Measurements from ENCODE around the gene ERBB4.
"Not testable (repeated sequence)": the region's sequence is repeated elsewhere in the genome, so short reads cannot be mapped to it uniquely, and the experiment has no call there.

The ERBB4 gene

DNA sequence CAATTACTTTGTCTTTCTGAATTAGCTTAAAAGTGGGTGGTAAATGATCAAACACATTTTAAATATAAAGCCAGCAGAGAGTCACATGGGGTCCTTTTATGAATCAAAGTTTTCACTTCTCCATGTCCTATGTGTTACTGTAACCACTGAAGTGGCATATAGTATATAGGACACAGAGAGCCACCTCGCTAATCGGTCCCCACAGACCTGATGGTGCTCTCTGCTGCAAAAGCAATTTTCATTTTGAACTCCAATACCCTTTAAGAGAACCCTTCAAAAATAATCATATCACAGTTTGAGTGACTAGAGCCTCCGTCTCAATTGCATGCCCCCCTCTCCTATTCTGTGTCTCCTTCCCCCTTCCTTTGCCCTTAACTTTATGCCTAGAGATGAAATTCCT is 272.8 kb downstream of the ERBB4 start:
- Histone ChIP-seq H3K9me3 (ENCODE audit: control insufficient read depth, insufficient read depth, low read length) (no peaks in the 10 kb centered on the region), H3K36me3 (ENCODE audit: control insufficient read depth, insufficient read depth, low read length) (no peaks in the 10 kb centered on the region), H3K9ac (ENCODE audit: low read depth, low read length) (no peak overlapping the region), H3K4me3 (ENCODE audit: low read depth, low read length) (no peak overlapping the region), H3K27ac (ENCODE audit: low read depth, low read length) (no peak overlapping the region), H3K4me1 (ENCODE audit: control insufficient read depth, insufficient read depth, low read length) (no peaks in the 10 kb centered on the region), H3K27me3 (ENCODE audit: control insufficient read depth, insufficient read depth, low read length) (no peaks in the 10 kb centered on the region)

DNA sequence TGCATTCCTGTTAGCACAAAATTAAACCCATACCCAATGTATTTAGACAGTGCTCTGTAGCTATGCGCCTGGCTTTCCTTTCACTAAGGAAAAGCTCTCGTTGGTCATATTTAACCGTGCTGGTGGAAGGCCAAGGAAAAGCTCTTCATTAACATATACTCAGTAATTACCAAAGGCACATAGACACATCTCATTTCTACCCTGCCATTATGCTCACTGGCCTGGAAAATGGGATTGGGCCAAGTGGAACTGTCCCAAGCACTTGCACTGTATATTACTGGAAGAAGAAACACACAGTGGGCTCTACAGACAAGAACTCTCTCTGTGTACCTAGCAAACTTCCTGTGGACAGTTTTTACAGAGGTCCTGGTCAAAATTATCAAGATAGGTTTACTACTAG is 274.4 kb downstream of the ERBB4 start:
- Histone ChIP-seq H3K4me3 (ENCODE audit: low read depth, low read length) (no peak overlapping the region), H3K9me3 (ENCODE audit: control insufficient read depth, insufficient read depth, low read length) (no peaks in the 10 kb centered on the region), H3K36me3 (ENCODE audit: control insufficient read depth, insufficient read depth, low read length) (no peaks in the 10 kb centered on the region), H3K27ac (ENCODE audit: low read depth, low read length) (no peak overlapping the region), H3K4me1 (ENCODE audit: control insufficient read depth, insufficient read depth, low read length) (no peaks in the 10 kb centered on the region), H3K27me3 (ENCODE audit: control insufficient read depth, insufficient read depth, low read length) (no peaks in the 10 kb centered on the region), H3K9ac (ENCODE audit: low read depth, low read length) (no peak overlapping the region)

DNA sequence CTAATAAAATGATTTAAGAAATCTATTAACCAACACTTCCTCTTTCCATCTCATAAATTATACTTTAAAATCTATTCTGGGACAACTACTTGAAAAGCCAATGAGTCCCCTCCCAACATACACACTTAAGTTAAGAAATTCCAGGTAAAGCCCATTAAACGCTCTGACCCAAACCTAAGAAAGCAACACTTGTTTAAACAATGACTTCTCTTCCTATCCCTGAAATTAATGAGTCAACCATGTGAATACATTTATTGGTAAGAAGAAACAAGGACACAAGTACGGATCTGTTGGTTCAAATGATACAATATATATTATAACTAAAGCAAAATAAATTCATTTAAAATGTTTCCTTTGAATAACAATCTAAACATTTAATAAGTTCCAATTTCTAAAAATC is 279.4 kb downstream of the ERBB4 start:
- Histone ChIP-seq H3K36me3 (ENCODE audit: control insufficient read depth, insufficient read depth, low read length) (no peaks in the 10 kb centered on the region), H3K27ac (ENCODE audit: low read depth, low read length) (no peak overlapping the region), H3K4me3 (ENCODE audit: low read depth, low read length) (no peak overlapping the region), H3K27me3 (ENCODE audit: control insufficient read depth, insufficient read depth, low read length) (no peaks in the 10 kb centered on the region), H3K4me1 (ENCODE audit: control insufficient read depth, insufficient read depth, low read length) (no peaks in the 10 kb centered on the region), H3K9ac (ENCODE audit: low read depth, low read length) (no peak overlapping the region), H3K9me3 (ENCODE audit: control insufficient read depth, insufficient read depth, low read length) (no peaks in the 10 kb centered on the region)

DNA sequence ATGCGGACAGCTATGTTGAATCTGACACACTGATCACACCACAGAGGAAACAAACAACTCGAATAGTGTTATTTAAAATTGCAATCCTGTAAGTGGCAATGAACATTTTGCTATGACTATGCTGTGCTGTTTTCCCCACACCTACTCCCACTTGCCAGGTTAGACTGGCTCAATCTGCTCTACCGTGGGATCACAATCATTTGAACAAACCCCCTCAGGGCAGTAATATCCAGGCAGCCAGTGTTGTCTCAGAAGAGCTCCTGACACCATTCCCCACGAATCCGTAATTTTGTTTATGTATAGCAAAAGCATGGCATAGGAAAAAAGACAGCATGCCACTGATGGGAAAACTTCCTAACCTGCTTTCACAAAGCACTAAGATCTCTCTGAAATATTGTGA is 284.3 kb downstream of the ERBB4 start:
- no peaks in the 10 kb centered on the region for H3K4me1 ChIP-seq (ENCODE audit: control insufficient read depth, insufficient read depth, low read length)

DNA sequence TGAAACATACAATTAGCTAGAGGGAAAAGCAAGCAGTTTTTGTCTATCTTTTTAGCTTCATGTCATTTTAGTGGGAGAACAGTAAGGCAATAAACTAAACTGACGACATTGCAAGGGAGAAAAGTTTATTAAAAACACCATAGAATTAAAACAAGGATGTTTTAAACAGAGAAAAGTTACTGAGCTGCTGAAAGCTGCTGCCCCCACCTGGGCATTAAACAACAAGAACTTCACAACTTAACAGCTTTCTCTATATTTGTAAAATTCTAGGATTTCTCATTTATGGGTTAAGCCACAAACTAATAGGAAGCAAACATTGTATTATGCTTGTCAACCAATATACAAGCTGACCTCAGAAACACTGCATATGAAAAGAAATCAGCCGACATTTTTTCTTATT is 289.2 kb downstream of the ERBB4 start:
- H3K4me1 ChIP-seq (ENCODE audit: control insufficient read depth, insufficient read depth, low read length), result peaks cover 4% of the 10 kb centered on the region; the same call in 1 of the 2 replicates
- H3K27me3 ChIP-seq (ENCODE audit: control insufficient read depth, insufficient read depth, low read length), result no peaks in the 10 kb centered on the region
- H3K36me3 ChIP-seq (ENCODE audit: control insufficient read depth, insufficient read depth, low read length), result no peaks in the 10 kb centered on the region
- no peaks in the 10 kb centered on the region for H3K9me3 ChIP-seq (ENCODE audit: control insufficient read depth, insufficient read depth, low read length)
- H3K4me3 ChIP-seq (ENCODE audit: low read depth, low read length), result no peak overlapping the region
- H3K27ac ChIP-seq (ENCODE audit: low read depth, low read length), result no peak overlapping the region
- H3K9ac ChIP-seq (ENCODE audit: low read depth, low read length), result no peak overlapping the region

More for the DNA sequence above, 284.3 kb downstream of the ERBB4 start:
- Histone ChIP-seq H3K27ac (ENCODE audit: low read depth, low read length) (no peak overlapping the region), H3K4me3 (ENCODE audit: low read depth, low read length) (no peak overlapping the region), H3K36me3 (ENCODE audit: control insufficient read depth, insufficient read depth, low read length) (no peaks in the 10 kb centered on the region), H3K9me3 (ENCODE audit: control insufficient read depth, insufficient read depth, low read length) (no peaks in the 10 kb centered on the region), H3K27me3 (ENCODE audit: control insufficient read depth, insufficient read depth, low read length) (no peaks in the 10 kb centered on the region), H3K9ac (ENCODE audit: low read depth, low read length) (no peak overlapping the region)

DNA sequence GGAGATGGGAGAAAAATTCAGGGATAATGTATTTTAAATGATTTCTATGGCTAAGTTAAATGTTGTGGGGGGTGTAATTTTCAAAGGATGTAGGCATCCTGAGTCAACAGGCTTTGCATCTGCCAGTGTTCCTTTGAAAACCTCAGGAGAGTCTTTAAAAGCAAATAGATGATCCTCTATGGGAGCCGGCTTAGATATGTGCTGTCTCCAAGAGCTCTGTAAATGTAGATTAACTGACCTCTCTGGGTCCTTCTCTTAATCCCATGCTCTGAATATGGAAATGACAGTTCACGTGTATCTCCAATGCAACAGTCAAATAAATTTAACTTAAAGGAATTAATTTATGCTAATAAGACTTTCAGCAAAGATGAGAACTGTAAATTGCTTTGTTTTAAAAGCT is 292.7 kb downstream of the ERBB4 start:
- H3K4me3 ChIP-seq (ENCODE audit: low read depth, low read length), result no peak overlapping the region
- no peaks in the 10 kb centered on the region for H3K27me3 ChIP-seq (ENCODE audit: control insufficient read depth, insufficient read depth, low read length)
- peaks cover 4% of the 10 kb centered on the region; the same call in 1 of the 2 replicates for H3K4me1 ChIP-seq (ENCODE audit: control insufficient read depth, insufficient read depth, low read length)
- no peak overlapping the region for H3K9ac ChIP-seq (ENCODE audit: low read depth, low read length)
- H3K36me3 ChIP-seq (ENCODE audit: control insufficient read depth, insufficient read depth, low read length), result no peaks in the 10 kb centered on the region
- no peak overlapping the region for H3K27ac ChIP-seq (ENCODE audit: low read depth, low read length)
- H3K9me3 ChIP-seq (ENCODE audit: control insufficient read depth, insufficient read depth, low read length), result no peaks in the 10 kb centered on the region

DNA sequence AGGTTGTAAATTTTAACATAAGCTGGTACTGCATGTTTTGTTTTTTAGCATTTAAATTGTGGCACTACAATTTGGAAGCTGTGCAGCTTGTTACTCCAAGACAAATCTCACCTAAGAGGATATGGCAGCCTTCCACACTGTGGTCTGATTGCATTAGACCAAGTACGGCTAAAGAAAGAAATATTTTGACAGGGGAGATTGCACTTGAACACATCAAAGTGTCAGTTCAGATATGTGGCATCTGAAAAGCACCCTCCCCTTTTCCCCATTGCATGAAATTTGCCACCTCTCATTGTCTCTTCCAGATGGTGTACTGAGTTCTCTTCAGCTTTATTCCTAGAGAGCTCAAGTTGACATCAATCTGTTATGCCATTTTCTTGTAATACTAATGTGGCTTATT is 295.9 kb downstream of the ERBB4 start:
- Histone ChIP-seq H3K4me1 (ENCODE audit: control insufficient read depth, insufficient read depth, low read length) (peaks cover 11% of the 10 kb centered on the region), H3K36me3 (ENCODE audit: control insufficient read depth, insufficient read depth, low read length) (no peaks in the 10 kb centered on the region), H3K27ac (ENCODE audit: low read depth, low read length) (no peak overlapping the region), H3K9ac (ENCODE audit: low read depth, low read length) (no peak overlapping the region), H3K4me3 (ENCODE audit: low read depth, low read length) (no peak overlapping the region), H3K9me3 (ENCODE audit: control insufficient read depth, insufficient read depth, low read length) (no peaks in the 10 kb centered on the region), H3K27me3 (ENCODE audit: control insufficient read depth, insufficient read depth, low read length) (no peaks in the 10 kb centered on the region)

DNA sequence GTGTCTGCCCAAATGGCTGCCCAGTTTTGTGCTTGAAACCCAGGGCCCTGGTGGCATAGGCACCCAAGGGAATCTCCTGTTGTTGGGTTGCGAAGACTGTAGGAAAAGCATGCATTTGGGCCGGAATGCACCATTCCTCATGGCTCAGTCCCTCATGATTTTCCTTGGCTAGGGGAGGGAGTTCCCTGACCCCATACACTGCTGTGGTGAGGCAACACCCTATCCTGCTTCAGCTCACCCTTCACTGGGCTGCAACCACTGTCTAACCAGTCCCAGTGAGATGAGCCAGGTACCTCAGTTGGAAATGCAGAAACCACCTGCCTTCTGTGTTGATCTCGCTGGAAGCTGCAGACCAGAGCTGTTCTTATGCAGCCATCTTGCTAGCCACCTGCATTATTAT is 300.4 kb downstream of the ERBB4 start:
- not testable (repeated sequence) for H3K9ac ChIP-seq (ENCODE audit: low read depth, low read length); H3K27me3 ChIP-seq (ENCODE audit: control insufficient read depth, insufficient read depth, low read length); H3K4me3 ChIP-seq (ENCODE audit: low read depth, low read length)

DNA sequence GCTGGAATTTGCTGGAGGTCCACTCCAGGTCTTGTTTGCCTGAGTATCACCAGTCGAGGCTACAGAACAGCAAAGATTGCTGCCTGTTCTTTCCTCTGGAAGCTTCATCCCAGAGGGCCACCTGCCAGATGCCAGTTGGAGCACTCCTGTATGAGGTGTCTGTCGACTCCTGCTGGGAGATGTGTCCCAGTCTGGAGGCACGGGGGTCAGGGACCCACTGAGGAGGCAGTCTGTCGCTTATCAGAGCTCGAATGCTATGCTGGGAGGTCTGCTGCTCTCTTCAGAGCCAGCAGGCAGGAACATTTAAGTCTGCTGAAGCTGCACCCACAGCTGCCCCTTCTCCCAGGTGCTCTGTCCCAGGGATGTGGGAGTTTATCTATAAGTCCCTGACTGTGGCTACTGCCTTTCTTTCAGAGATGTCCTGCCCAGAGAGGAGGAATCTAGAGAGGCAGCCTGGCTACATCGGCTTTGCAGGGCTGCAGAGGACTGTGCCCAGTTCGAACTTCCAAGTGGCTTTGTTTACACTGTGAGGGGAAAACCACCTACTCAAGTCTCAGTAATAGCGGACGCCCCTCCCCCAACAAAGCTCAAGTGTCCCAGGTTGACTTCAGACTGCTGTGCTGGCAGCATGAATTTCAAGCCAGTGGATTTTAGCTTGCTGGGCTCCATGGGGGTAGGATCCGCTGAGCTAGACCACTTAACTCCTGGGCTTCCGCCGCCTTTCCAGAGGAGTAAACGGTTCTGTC is 301.1 kb downstream of the ERBB4 start:
- Histone ChIP-seq H3K4me1 (ENCODE audit: control insufficient read depth, insufficient read depth, low read length) (peaks cover 12% of the 10 kb centered on the region), H3K4me3 (ENCODE audit: low read depth, low read length) (no peak overlapping the region), H3K9me3 (ENCODE audit: control insufficient read depth, insufficient read depth, low read length) (no peaks in the 10 kb centered on the region), H3K27ac (ENCODE audit: low read depth, low read length) (no peak overlapping the region), H3K9ac (ENCODE audit: low read depth, low read length) (no peak overlapping the region), H3K27me3 (ENCODE audit: control insufficient read depth, insufficient read depth, low read length) (no peaks in the 10 kb centered on the region), H3K36me3 (ENCODE audit: control insufficient read depth, insufficient read depth, low read length) (no peaks in the 10 kb centered on the region)

More for the DNA sequence above, 300.4 kb downstream of the ERBB4 start:
- peaks cover 12% of the 10 kb centered on the region for H3K4me1 ChIP-seq (ENCODE audit: control insufficient read depth, insufficient read depth, low read length)
- H3K9me3 ChIP-seq (ENCODE audit: control insufficient read depth, insufficient read depth, low read length); H3K36me3 ChIP-seq (ENCODE audit: control insufficient read depth, insufficient read depth, low read length); H3K27ac ChIP-seq (ENCODE audit: low read depth, low read length): not testable (repeated sequence)

DNA sequence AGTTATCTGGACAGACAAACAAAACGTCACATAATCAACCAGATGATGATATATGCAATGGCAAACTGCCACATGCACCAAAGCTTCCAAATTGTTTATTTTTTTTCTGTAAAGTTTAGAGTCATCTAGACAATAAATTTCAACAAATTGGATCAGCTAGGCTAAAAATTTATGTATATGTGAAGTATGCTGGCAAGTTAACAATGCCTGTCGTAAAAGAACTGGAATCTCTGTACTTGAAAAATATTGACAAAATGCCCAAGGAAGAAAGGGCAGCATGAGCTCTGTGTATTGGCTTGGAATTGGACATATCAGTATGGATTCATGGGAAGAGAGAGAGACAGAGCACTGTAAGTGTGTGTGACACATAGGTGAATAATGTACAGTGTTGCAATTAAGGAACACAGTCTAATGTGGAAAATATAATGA is 309.8 kb downstream of the ERBB4 start:
- Histone ChIP-seq H3K9ac (ENCODE audit: low read depth, low read length) (no peak overlapping the region), H3K9me3 (ENCODE audit: control insufficient read depth, insufficient read depth, low read length) (no peaks in the 10 kb centered on the region), H3K27me3 (ENCODE audit: control insufficient read depth, insufficient read depth, low read length) (no peaks in the 10 kb centered on the region), H3K4me3 (ENCODE audit: low read depth, low read length) (no peak overlapping the region), H3K36me3 (ENCODE audit: control insufficient read depth, insufficient read depth, low read length) (no peaks in the 10 kb centered on the region), H3K27ac (ENCODE audit: low read depth, low read length) (no peak overlapping the region), H3K4me1 (ENCODE audit: control insufficient read depth, insufficient read depth, low read length) (no peaks in the 10 kb centered on the region)

DNA sequence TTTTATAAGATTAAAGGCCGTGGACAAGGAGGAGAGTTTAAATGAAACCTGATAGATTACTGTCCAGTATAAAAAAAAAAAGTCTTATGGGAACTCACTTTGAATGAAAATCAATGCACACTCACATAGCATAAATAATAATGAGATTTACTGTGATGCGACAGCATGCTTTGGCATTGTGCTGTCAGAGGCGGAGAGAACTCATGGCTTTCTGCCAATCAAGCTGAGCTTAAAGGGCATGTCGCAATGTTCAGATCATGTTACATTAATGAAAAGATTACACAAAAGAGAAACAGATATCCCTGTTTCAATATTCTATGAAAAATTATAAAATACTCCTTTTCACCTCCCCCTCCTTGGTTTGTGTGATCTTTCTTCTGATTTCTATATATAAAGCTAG is 310.8 kb downstream of the ERBB4 start:
- Histone ChIP-seq H3K36me3 (ENCODE audit: control insufficient read depth, insufficient read depth, low read length) (no peaks in the 10 kb centered on the region), H3K9ac (ENCODE audit: low read depth, low read length) (no peak overlapping the region), H3K4me3 (ENCODE audit: low read depth, low read length) (no peak overlapping the region), H3K27ac (ENCODE audit: low read depth, low read length) (no peak overlapping the region), H3K9me3 (ENCODE audit: control insufficient read depth, insufficient read depth, low read length) (no peaks in the 10 kb centered on the region), H3K4me1 (ENCODE audit: control insufficient read depth, insufficient read depth, low read length) (no peaks in the 10 kb centered on the region), H3K27me3 (ENCODE audit: control insufficient read depth, insufficient read depth, low read length) (no peaks in the 10 kb centered on the region)

Measured in HUES48 (cell line).